DOHH2 (cell line): ENCODE results near the gene BLVRB.

Source experiments
- EZH2phosphoT487 ChIP-seq: fragments of 200-600 bp; sonication (generic); IDR thresholded peaks from 2 replicates; pipeline ENCODE4 v1.6.1; 2017; ENCODE audit warnings: borderline replicate concordance, mild to moderate bottlenecking, antibody characterized with exemption, low read length, moderate library complexity, mixed read lengths
- TF ChIP-seq, protein P1 (sequence below): fragments of 200-600 bp; sonication (generic); IDR thresholded peaks from one replicate; pipeline ENCODE4 v1.5.1; 2014; ENCODE audit warnings: antibody characterized with exemption, mild to moderate bottlenecking, low read depth, low read length; ENCODE audit not compliant: poor library complexity, severe bottlenecking

DNA sequence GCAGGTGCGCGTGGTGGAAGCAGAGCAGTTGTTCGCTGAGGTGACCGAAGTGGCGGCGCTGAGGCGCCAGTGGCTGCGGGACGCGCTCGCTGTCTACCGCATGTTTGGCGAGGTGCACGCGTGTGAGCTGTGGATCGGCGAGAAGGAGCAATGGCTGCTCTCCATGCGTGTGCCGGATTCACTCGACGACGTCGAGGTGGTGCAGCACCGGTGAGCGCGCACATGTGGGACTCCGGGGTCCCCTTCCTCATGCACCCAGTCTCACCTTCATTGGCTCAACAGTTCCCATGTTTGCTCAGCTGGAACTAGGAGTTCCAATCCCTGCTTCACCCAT lies 47.8 kb upstream of the BLVRB start:
- TF ChIP-seq, protein P1, sequence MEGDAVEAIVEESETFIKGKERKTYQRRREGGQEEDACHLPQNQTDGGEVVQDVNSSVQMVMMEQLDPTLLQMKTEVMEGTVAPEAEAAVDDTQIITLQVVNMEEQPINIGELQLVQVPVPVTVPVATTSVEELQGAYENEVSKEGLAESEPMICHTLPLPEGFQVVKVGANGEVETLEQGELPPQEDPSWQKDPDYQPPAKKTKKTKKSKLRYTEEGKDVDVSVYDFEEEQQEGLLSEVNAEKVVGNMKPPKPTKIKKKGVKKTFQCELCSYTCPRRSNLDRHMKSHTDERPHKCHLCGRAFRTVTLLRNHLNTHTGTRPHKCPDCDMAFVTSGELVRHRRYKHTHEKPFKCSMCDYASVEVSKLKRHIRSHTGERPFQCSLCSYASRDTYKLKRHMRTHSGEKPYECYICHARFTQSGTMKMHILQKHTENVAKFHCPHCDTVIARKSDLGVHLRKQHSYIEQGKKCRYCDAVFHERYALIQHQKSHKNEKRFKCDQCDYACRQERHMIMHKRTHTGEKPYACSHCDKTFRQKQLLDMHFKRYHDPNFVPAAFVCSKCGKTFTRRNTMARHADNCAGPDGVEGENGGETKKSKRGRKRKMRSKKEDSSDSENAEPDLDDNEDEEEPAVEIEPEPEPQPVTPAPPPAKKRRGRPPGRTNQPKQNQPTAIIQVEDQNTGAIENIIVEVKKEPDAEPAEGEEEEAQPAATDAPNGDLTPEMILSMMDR = no peak
- TF ChIP-seq EZH2phosphoT487 = no peak
